HG03066 (cell line): ENCODE results near the gene TP63.
"Not testable (repeated sequence)": the region's sequence is repeated elsewhere in the genome, so short reads cannot be mapped to it uniquely, and the experiment has no call there.

Source experiments
- ATAC-seq: cut with Tn5 transposase; IDR thresholded peaks from one replicate; pipeline ENCODE4 v1.9.1; 2021; ENCODE audit warnings: low read depth; ENCODE audit not compliant: unreplicated experiment

Gene TP63

DNA sequence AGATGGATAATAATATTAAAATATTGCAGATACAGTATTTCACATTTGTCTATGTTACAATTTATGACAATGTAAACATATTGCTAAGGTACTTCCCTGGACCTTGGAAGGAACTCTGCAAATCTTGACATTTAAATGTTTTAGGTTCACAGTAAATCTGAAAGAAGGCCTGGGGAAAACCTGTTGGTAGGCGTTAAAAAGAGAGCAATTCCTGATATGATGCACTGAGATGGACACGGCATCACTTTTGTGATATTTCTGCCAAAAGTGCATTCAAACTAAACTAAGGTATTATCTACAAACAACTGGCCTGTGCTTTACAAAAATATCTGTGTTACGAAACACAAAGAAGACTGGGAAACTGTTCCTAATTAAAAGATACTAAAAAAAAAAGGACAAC lies 6.1 kb upstream of the TP63 start:
- ATAC-seq: no peak

DNA sequence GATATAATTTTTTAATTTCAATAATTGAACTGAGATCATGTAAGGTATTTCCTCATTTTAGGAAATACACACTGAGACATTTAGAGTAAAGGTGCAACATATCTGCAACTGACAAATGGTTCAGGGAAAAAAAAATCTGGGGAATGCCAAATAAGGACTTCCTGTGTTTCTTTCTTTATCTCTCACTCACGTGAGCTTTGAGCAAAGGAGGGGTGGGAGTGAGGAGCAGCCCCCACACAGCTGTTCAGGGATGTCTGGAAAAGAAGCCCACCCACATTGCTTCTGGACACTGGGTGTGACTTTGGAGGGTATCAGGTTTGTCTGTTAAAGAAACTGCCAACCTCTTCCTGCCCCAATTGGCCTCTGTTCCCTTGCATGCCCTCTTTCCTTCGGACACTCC lies 5.6 kb upstream of the TP63 start:
- no peak for ATAC-seq

DNA sequence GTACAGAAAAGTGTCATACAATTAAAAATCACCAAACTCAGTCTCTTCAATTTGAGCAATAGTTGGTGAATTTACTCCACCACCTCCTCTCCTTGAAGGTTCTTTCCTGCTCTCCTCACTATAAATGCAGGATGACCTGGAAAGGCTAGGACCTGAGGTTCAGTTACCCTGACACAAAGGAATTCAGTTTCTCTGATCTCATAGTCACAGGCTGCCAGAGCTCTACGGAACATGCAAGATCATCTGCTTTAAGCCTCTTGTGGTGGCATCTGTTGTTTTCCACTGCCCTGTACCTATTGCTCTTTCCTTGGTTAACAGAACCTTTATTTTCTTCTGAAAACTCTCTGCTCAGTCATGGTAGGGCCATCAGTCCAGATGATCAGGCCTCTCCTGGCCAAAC lies 4.9 kb upstream of the TP63 start:
- no peak for ATAC-seq

DNA sequence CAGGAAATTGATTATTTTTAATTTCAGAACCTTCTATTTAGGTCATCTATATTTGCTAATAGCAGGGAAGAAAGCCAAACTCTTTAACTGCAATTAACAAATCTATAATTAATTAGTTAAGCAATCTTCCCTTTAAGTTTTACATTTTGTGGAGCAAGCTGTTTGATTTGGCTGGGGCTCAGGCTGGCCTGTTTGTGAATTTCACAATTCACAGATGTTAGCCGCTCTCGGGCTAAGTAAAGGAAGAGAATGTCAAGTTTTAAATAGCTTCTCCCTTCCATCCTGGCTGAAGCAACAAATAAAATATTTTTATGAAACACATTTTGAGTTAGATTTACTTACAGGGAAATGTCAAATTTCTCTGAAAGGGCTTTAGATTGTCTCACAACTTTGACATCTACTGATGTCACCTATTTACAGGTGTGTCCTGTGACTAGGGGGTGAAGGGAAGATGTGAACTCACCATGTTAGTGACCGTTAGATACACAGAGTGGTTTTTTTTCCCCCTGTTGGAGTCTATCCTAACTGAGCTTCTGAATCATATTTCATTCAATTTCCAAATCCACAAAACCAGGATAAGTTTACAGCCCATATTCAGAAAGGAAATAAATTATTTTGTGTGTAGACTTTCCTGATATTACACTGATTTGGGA lies 1.3 kb upstream of the TP63 start:
- ATAC-seq: no peak

DNA sequence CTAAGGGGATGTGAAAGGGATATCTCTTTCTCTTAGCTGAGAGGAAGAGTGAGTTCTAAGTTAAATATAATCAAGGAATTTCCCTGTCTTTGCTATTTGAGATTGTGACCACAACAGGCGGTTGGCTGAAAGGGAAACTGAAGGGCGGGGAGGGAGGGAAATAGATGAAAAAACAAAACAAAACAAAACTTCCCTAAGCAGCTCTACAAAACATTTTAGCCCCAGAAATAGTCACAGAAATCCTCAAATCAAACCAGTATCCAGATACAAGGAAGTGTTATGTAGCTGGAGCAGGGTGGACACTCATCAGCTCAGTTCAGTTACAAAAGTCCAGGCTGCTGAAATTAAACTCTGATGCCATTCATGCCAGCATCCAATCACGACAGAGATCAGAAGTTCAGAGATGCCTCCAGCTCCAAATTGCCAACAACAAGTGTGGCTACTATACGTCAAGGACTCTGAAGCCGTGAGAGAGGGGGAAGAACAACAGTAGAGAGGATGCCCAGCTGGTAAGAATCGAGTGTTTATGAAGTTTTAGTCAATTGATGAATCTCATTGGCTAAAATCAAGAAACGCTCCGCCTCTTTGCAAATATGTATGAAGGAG lies 319 bp upstream of the TP63 start:
- ATAC-seq: peak; percentile 60

DNA sequence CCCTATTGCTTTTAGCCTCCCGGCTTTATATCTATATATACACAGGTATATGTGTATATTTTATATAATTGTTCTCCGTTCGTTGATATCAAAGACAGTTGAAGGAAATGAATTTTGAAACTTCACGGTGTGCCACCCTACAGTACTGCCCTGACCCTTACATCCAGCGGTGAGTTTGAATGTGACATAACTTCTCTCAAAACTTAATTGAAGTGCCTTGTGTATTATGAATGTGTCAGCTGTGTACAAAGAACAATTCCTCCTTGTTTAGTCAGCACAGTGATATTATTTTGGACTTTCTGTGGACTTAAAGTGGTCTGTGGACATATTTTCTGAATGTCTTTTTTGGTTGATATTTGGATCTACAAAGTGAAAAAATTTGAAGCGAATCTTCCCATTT lies 220 bp downstream of the TP63 start:
- no peak for ATAC-seq

DNA sequence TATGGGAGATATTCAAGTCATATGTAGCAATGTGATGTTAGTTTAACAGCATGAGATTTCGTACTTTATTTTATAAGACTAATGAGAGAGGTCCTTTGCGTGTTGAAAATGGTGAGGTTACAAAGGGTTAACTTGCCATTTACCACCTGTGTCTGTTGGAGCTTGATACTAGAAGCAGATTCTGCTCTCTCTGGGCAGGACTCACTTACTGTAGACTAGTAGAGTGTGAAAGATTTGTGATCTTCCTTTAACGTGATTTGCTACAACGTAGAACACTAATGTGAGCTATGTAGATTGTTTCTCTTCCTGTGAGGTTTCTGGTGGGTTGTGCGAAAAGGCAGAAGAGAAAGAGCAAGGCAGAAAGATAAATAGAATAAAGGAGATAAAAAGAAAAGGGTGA lies 1.1 kb downstream of the TP63 start:
- ATAC-seq: peak; percentile 38

DNA sequence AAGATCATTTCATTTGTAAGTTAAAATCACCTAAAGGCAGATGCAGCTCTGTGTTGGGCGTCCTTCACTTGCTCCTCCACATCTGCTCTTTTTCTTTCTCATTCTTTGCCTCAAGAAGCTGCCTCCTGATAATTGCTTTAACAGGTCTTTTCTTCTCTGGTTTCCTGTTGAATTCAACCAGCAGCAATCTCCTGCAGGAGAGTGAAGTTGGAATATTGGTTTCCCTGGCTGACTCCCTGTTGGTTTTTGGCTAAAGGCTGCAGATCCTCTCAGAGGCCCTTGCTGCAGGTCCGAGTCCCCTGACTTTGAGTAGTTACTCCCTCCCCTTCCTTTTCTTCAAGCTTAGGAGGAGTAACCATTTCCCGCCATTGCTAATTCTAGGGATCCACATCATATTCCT lies 4.2 kb downstream of the TP63 start:
- ATAC-seq: no peak

DNA sequence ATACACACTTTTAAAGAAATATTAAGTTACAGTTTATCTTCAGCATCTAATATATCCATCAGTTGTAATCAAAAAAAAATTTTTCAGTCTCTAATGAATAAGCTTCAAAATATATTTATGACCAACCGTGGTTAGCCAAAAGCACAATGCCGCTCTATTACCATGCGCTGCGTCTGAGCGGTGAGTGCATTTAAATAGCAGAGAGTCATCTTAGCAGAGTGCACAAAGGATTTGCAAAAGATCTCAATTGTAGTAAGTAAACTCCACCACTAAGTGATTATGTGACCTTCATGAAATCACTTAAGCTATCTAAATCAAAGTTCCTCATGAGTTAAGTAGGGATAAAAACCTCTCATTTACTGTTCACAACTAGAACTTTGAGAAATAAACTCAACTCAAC lies 4.9 kb downstream of the TP63 start:
- ATAC-seq: no peak

DNA sequence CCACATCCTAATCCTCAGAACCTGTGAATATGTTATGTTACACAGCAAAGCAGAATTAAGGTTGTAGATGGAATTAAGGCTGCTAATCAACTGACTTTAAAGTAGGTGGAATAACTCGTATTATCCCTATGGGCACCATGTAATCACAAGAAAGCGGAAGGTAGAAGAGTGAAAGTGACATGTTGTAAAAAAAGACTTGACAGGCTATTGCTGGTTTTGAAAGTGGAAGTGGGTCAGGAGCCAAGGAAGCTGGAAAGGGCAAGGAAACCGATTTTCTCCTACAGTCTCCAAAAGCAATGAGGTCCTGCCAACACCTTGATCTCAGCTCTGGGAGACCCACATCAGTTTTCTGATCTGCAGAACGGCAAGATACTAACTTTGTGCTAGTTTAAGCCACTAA lies 6.6 kb downstream of the TP63 start:
- no peak for ATAC-seq

DNA sequence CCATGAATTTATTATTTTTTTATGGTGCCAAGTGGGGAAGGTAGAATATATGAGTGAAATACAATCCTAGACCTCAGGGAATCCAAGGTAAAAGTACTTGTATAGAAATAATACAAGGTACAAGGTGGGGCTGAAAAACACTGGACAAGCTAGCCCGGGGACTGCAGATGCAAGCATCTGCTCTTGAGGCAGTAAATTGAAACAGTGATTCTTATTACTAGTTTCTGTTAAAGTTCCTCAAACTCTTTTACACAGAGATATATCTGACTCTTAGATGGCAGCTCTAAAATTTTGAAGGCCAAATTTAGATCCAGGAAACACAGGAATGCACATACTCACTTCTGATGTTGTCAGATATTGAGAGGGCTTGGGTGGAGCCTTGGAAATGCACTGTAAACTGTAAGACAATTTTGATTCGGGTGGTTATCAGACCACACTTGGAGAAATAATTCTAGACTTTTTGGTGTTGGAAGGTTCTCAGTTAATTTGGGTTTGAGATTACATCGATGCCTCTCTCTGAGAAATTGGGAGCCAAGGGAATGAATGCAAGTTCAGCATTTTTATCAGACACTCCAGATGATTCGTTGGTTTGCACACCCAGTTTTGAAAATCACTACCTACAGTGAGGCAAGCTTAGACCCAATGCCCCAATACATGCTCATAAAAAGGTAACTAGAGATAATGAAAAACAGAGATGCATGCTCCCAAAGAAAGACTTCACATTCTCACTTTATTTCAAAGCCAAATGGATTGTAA lies 7.3 kb downstream of the TP63 start:
- ATAC-seq: no peak

DNA sequence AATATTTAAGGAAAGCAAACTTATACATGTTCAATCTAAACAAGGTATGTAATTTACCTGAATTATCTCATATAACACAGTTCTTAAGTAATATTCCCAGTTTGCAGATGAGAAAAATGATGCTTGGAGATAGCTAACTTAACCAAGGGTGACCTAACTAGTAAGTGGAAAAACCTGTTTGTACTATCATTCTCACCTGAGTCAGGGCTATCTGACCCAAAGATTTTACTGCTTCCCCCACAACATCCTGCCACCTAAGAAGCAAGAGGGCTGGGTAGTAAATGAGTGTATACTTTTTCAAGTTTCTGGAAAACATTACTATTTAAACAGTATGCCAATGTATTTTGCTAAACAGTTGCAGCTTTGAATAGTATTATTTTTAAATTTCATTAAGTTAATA lies 10.6 kb downstream of the TP63 start:
- ATAC-seq: no peak

DNA sequence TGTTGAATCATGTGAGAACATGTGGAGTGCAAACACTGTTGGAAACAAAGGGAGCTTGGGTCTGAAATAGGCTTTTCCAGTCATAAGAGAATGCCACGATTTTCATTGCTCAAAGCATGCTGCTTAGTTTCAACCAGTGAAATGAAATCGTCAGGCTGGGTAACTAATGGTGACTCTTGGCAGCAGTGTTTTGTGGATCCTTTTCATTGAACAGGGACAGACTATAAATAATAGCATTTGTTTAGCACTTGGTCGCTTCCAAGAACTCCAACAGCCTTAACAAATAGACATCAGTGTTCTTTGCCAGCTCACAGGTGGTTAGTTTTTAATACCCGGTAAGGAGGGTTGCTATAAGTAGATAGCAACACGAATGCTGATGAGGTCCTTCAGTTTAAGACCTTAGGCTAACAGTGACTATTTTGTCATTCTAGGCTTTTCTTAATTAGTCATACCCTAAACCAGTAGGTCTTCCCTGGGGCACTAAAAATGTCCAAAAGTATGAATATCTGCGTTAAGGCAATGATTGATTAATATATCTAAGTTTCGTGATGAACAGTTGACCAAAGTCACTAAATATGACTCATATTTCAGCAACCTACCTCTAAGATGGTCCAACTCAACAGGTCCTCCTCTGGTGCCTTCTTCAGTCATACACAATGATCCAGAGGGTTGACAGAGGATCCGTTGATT lies 15.8 kb downstream of the TP63 start:
- ATAC-seq: no peak

DNA sequence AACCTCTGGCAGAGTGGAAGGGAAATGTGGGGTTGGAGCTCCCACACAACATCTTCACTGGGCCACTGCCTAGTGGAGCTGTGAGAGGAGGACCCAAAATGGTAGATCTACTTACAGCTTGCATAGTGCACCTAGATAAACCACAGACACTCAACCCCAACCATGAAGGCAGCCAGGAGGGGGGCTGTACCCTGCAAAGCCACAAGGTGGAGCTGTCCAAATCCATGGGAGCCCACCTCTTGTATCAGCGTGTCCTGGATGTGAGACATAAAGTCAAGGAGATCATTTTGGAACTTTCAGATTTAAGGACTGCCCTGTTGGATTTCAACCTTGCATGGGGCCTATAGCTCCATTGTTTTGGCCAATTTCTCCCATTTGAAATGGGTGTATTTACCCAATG lies 20.9 kb downstream of the TP63 start:
- no peak for ATAC-seq

DNA sequence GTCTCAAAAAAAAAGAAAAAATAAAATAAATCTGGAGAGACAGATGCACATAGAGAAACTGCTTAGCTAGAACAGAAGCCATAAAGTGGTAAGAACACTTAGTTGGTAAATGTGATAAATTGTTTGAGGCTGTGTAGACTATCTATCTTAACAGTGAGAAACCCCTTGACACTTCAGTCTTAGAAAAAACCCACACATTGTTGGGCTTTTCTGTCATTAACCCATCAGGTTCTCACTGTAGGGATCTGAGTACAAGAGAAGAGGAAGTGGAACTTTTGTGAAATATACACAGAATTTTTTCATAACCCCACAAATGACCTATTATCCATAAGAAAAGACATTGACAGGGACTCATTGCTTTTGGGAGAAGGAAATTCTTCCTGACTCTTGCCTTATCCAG lies 24.4 kb downstream of the TP63 start:
- ATAC-seq: peak; percentile 73

DNA sequence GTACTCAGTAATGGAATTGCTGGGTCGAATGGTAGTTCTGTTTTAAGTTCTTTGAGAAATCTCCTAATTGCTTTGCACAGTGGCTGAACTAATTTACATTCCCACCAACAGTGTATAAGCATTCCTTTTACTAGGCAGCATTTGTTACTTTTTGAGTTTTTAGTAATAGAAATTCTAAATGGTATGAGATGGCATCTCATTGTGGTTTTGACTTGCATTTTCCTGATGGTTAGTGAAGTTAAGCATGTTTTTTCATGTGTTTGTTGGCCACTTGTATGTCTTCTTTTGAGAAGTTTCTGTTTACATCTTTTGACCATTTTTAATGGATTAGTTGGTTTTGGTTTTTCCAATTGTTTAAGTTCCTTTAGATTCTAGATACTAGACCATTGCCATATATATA lies 28.4 kb downstream of the TP63 start:
- no peak for ATAC-seq

DNA sequence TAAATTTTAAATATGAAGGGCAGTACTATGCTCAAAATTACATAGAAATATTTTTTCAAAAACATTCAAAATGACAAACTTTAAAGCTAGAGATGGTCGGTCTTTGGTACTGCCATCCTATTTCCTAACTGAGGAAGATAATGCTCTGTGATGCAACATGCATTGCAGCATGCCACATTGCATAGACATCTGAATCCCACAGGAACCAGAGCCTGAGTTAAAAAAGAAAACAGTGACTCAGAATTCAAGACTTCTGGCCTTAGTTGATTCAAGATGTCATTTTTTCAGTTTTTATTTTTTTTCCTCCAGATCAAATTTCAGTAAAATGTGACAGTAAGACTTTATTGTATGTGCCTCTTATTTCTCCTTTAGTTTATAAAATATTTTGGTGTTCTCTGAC lies 33.1 kb downstream of the TP63 start:
- no peak for ATAC-seq

DNA sequence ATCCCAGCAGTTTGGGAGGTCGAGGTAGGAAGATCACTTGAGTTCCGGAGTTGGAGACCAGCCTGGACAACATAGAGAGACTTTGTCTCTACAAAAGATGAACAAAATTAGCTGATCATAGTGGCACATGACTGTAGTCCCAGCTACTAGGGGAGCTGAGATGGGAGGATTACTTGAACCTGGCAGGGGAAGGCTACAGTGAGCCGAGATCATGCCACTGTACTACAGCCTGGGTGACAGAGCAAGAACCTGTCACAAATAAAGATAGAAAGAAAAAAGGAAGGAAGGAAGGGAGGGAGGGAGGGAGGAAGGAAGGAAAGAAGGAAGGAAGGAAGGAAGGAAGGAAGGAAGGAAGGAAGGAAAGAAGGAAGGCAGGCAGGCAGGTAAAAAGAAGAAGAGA lies 41.2 kb downstream of the TP63 start:
- ATAC-seq: not testable (repeated sequence)

DNA sequence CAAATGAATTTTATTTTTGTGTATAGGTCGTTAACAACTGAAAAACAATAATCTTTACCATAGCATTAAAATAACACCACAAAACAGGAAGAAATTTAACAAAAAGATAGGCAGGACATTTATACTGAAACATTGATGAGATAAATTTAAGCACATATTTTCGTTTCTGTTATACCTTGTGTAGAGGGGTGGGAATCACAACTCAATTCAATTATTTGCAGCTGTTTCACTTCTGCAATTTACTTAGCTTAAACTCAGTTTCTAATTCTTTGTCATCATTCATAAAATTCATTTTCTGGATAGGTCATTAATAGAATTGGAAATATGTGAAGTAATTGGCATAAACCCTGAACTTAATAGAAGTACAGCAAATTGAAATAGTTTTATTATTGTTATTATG lies 42.3 kb downstream of the TP63 start:
- ATAC-seq: peak; percentile 88

DNA sequence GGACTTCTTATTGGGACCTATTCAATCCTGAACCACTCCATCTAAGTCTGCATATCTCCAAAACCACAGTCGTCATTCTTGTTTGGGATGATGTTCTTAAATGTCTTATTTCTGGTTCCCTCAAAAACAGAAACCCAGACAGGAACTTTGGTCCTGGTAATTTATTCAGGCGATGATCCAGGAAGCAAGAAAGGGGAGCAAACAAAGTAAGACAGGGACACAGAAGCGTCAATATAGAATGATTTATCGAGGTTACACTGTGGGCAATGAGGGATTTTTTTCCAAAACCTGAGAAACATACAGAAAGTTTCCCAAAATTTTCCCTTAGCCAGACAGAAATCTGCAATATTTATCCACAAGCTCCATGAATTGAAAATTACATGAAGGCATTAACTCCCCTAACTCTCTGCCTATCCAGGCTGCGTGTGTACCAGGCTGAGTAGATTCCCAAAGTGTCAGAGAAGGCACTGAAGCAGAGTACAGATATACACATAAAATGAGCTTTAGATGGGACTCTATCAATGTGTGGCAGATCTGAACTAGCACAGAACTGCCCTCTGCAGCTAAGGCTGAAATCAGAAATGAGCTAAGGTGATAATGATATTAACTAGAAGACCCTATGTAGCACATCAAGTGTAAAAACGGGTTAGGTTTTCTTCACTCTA lies 43.2 kb downstream of the TP63 start:
- no peak for ATAC-seq

DNA sequence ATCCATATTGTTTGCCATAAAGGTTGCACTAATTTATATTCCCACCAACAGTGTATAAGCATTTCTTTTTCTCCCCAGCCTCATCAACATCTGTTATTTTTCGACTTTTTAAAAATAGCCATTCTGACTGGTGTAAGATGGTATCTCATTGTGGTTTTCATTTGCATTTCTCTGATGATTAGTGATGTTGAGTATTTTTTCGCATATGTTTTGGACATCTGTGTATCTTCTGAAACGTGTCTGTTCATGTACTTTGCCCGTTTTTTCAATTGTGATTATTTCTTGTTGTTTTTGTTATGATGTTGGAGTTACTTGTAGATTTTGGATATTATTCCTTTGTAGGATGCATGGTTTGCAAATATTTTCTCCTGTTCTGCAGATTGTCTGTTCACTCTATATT lies 46.5 kb downstream of the TP63 start:
- ATAC-seq: no peak
